GM10266 (cell line): ENCODE results near the gene XCR1.
A peak's percentile ranks its signal among the peaks of the same experiment; 100 is the strongest.

Source experiments
- DNase-seq: peaks from one replicate; pipeline ENCODE4 v3.0.0; 2012; ENCODE audit errors: extremely low spot score
- TF ChIP-seq, protein P1 (sequence below): IDR thresholded peaks from 2 replicates; pipeline ENCODE4 v1.5.1; 2012; ENCODE audit warnings: mild to moderate bottlenecking, low read depth; ENCODE audit not compliant: control insufficient read depth, insufficient read depth; ENCODE audit errors: missing control alignments

Gene XCR1

GRCh38 chr3:46027021-46027705 lies at the start of gene XCR1:
XCR1 (minus strand) TSS chr3:46027483; CDS start chr3:46021947, 5,536 bp downstream.
- TF ChIP-seq, protein P1, sequence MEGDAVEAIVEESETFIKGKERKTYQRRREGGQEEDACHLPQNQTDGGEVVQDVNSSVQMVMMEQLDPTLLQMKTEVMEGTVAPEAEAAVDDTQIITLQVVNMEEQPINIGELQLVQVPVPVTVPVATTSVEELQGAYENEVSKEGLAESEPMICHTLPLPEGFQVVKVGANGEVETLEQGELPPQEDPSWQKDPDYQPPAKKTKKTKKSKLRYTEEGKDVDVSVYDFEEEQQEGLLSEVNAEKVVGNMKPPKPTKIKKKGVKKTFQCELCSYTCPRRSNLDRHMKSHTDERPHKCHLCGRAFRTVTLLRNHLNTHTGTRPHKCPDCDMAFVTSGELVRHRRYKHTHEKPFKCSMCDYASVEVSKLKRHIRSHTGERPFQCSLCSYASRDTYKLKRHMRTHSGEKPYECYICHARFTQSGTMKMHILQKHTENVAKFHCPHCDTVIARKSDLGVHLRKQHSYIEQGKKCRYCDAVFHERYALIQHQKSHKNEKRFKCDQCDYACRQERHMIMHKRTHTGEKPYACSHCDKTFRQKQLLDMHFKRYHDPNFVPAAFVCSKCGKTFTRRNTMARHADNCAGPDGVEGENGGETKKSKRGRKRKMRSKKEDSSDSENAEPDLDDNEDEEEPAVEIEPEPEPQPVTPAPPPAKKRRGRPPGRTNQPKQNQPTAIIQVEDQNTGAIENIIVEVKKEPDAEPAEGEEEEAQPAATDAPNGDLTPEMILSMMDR: no peak
- no peak for DNase-seq

DNA sequence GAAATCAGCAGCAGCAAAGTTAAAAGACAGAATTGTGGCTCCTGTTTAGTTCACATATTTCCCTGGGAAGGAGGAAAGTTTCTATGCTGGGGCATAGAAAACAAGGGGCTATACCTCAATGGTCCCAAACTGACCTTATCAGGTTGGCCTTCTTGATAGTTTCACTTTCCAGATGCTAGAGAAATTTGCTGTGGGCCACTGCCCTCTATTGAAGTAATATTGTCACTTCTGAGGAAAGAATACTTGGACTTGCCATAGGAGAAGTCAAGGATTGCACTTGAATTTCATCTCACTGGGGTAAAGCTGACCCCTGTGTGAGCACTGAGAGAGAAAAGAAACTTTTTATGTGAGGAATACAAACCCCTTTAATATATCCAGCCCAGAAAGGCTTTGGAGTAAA lies 49.3 kb upstream of the XCR1 start:
- no peak for DNase-seq
- TF ChIP-seq, protein P1: peak; percentile 41

- TF ChIP-seq, protein P1: no peak
- DNase-seq: no peak
These were observed 48.5 kb upstream of the XCR1 start for GRCh38 chr3:46075816-46076215.

DNA sequence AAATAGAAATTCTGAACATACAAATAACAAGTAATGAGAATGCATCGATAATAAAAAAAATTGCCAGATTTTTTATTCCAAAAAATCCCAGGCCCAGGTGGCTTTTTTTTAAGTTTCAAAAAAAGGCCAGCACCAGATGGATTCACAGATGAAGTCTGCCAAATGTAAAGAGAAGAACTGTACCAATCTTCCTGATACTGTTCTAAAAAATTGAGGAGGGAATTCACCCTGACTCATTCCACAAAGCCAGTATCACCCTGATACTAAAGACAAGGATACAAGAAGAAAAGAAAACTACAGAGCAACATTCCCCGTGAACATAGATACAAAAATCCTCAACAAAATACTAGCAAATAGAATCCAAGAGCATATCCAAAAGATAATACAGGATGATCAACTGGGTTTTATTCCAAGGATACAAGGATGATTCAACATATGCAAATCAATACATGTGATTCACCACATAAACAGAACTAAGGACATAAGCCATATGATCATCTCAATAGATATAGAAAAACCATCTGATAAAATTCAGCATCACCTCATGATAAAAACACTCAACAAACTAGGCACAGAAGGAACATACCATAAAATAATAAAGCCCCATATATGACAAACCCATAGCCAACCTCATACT lies 44.1 kb upstream of the XCR1 start:
- TF ChIP-seq, protein P1: no peak
- no peak for DNase-seq

DNA sequence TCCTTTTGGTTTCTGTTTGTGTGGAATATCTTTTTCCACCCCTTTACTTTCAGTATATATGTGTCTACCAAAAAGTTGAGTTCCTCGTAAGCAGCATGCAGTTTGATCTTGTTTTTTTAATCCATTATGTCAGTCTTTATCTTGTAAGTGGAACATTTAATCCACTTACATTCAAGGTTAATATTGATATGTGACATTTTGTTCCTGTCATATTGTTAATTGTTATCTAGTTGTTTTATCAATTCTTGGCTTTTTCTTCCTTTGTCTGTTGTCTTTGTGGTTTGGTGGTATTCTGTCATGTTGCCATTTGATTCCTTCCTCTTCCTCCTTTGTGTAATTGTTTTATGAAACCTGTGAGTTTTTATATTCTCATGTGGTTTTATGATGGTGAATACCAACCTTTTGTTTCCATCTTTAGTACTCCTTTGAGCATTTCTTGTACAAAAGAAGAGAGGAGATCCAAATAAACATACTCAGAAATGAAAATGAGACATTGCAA lies 43.4 kb upstream of the XCR1 start:
- DNase-seq: no peak
- TF ChIP-seq, protein P1: no peak

DNA sequence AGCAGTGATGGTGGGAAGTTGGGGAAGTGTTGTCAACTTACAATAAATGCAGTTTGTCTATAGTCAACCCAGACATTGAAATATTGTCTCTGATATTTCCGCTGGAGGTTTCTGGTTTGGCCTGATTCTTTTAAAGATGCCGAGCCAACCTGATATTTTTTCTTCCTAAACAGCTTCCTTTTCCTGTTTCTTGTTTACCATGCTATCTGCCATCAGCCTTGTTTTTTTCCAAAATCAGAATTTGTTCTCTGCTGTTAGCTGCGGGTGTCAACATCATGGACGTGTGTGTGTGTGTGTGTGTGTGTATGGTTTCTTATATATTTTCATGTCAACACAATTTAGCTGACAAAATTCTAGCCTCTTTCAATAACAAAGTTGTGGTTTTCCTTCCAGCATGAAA lies 41.2 kb upstream of the XCR1 start:
- no peak for DNase-seq

GRCh38 chr3:46067401-46067800 lies 40.1 kb upstream of the XCR1 start:
- DNase-seq: no peak
- TF ChIP-seq, protein P1: no peak

More for the DNA sequence above, 41.2 kb upstream of the XCR1 start:
- TF ChIP-seq, protein P1: no peak
